GM18498 (cell line): ENCODE results near the gene BRINP1.

Experiments
- ATAC-seq: cut with Tn5 transposase; IDR thresholded peaks from one replicate; pipeline ENCODE4 v1.9.1; 2021; ENCODE audit warnings: mild to moderate bottlenecking, moderate library complexity; ENCODE audit not compliant: unreplicated experiment

BRINP1 gene

GRCh38 chr9:119349351-119349825 lies 19.8 kb downstream of the BRINP1 start:
- no peak for ATAC-seq

- ATAC-seq = no peak
These were observed 25.9 kb downstream of the BRINP1 start for GRCh38 chr9:119343059-119343990.

- ATAC-seq = no peak
These were observed 30.2 kb downstream of the BRINP1 start for GRCh38 chr9:119339056-119339455.

GRCh38 chr9:119337573-119337972 lies 31.7 kb downstream of the BRINP1 start:
- no peak for ATAC-seq

- no peak for ATAC-seq
These were observed 34.5 kb downstream of the BRINP1 start for GRCh38 chr9:119334745-119335144.

GRCh38 chr9:119333507-119334229 lies 35.6 kb downstream of the BRINP1 start:
- ATAC-seq = no peak

GRCh38 chr9:119332522-119332921 lies 36.7 kb downstream of the BRINP1 start:
- ATAC-seq = no peak

GRCh38 chr9:119322184-119322583 lies 47.1 kb downstream of the BRINP1 start:
- no peak for ATAC-seq

GRCh38 chr9:119318371-119318770 lies 50.9 kb downstream of the BRINP1 start:
- no peak for ATAC-seq

- ATAC-seq = no peak
These were observed 55.4 kb downstream of the BRINP1 start for GRCh38 chr9:119313846-119314245.

GRCh38 chr9:119310741-119311140 lies 58.5 kb downstream of the BRINP1 start:
- no peak for ATAC-seq

GRCh38 chr9:119307471-119307870 lies 61.8 kb downstream of the BRINP1 start:
- ATAC-seq = no peak

- no peak for ATAC-seq
These were observed 64.7 kb downstream of the BRINP1 start for GRCh38 chr9:119304555-119304954.

- ATAC-seq = no peak
These were observed 66.1 kb downstream of the BRINP1 start for GRCh38 chr9:119302988-119303698.

- peak; percentile 94 for ATAC-seq
These were observed 71.0 kb downstream of the BRINP1 start for GRCh38 chr9:119298076-119298853.

- no peak for ATAC-seq
These were observed 77.7 kb downstream of the BRINP1 start for GRCh38 chr9:119291554-119291953.

GRCh38 chr9:119289740-119290433 lies 79.3 kb downstream of the BRINP1 start:
- ATAC-seq = peak; percentile 92

- ATAC-seq = no peak
These were observed 84.5 kb downstream of the BRINP1 start for GRCh38 chr9:119284587-119285337.

- ATAC-seq = no peak
These were observed 85.1 kb downstream of the BRINP1 start for GRCh38 chr9:119284118-119284517.
